ENCODE data around the gene CTIF. TPM values are rescaled to one million over a fixed set of nuclear protein-coding genes. Genes with fewer than 3 reads are reported as not detected.

CTIF gene
- total RNA-seq, 1 donor from 2014 or later = 81.9 TPM

DNA sequence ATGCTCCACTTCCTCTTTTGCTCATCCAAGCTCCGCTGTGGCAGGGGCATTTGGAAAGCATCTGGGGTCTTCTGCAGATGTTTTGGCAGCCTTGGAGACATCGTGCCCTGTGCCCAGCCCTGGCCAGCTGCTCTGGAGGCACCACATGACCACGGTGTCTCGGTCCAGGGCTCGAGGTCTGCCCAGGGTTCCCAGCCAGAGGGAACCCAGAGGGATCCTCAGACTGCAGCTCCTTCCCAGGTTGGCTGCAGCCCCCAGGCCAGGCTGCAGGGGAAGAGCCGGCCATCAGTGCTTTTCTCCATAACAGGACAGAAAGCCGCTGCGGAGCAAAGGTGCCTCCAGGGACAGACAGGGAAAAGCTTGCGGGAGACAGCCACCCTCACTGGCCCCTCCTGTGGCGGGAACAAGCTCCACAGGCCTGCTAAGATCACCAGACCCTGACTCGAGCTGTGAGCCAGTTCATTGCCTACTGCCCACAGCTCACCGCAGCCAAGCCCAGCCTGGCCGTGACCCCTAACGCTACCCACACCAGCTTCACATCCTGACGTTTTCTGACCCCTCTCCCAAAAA is 337.2 kb downstream of the CTIF start:
- DNase-seq (ENCODE audit: low spot score) (no peak), ATAC-seq (no peak)

DNA sequence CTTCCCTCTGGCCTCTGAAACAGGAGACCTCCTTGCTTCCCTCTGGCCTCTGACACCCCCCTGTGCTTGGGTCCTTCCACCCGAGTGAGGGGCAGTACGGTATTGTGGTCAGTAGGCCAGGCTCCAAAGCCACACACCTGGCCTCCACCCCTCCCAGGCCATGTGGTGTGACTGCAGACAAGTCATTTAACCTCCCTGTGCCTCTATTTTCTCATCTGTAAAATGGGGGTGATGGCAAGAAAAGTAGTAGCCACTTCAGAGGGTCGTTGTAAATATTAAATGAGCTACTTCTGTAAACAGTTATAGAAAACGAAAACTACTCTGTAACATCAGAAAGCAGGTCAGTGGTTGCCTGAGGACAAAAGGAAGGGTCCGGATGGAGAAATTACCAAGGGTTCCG is 337.8 kb downstream of the CTIF start:
- no peak for DNase-seq (ENCODE audit: low spot score)
- ATAC-seq = no peak
- intact Hi-C loops (cut with DNase I) = no loop called here

More for the DNA sequence above, 337.2 kb downstream of the CTIF start:
- intact Hi-C loops (cut with DNase I) = no loop called here

DNA sequence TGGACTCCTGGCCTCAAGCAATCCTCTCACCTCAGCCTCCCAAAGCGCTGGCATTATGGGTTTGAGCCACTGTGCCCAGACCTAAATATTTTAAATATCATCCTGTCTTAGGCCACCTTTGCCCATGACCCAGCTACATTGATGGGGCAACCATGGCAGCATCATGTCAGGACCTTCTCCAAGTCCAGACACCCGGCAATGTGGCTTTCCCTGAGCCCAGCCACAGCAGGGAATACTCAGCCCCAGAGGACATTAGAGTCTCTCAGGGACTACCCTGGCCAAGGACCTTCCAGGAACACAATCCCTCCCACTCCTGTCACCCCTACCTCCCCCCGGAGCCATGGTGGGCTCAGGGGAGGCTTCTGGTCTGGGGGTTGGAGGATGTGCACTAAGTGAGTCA is 339.1 kb downstream of the CTIF start:
- intact Hi-C loops (cut with DNase I) = no loop called here
- ATAC-seq (no peak), DNase-seq (ENCODE audit: low spot score) (no peak)

DNA sequence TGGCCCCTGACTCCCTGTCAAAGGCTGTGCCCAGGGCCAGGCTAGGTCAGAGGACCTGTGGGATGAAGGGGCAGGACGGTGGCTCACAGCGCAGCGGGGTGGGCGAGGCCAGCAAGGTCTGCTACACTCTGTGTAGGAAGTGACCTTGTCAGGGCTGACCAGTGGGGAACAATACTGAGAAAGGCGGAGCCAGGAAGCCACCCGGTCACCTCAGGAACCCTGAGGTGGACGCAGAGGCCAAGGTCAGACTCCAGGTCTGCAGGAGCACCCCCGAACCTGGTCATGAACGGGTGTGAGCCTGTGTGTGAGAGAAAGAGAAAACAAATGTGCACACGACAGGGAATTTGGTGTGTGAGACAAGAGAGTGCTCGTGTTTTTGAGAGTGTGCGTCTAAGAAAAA is 339.6 kb downstream of the CTIF start:
- intact Hi-C loops (cut with DNase I) = no loop called here
- ATAC-seq = peak; percentile 35
- no peak for DNase-seq (ENCODE audit: low spot score)

DNA sequence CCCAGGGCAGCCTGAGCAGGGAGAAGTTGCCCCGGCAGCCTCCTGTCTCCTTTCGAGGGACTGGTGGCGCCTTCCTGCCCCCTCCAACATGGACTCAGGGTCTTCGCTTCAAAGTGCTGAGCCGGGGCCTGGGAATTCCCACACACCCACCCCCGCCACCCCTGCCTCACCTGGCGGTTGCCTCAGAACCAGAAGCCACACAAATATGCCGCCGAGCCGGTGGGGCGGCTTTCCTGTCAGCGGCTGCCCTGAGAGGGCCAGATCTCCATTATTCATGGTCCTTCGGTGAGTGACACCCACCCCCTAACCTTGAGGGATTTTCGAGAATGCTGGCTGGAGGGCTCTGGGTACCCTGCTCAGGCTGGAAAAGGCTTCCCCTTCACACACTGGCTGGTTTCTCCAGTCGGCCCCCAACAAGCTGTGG is 340.2 kb downstream of the CTIF start:
- no peak for ATAC-seq
- intact Hi-C loops (cut with DNase I) = no loop called here

DNA sequence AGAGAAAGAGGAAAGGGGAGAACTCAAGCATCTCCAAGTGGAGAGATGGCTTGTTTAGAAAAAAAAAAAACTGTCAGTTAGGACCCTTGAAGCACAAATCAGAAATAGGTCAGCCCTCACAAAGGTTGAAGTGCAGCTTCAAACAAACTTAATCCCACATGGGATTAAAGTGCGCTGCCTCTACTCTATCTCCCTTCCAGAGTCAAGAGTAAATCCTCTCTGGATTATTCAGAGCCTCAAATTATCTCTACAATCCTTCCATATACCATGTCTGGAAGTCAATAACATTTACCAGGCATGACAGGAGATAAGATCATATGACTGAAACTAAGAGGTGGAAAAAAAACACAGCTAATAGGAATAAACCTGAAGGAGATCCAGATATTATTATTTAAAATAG is 342.1 kb downstream of the CTIF start:
- ATAC-seq (no peak), DNase-seq (ENCODE audit: low spot score) (no peak)
- intact Hi-C loops (cut with DNase I) = no loop called here

More for the DNA sequence above, 340.2 kb downstream of the CTIF start:
- DNase-seq (ENCODE audit: low spot score) = no peak

DNA sequence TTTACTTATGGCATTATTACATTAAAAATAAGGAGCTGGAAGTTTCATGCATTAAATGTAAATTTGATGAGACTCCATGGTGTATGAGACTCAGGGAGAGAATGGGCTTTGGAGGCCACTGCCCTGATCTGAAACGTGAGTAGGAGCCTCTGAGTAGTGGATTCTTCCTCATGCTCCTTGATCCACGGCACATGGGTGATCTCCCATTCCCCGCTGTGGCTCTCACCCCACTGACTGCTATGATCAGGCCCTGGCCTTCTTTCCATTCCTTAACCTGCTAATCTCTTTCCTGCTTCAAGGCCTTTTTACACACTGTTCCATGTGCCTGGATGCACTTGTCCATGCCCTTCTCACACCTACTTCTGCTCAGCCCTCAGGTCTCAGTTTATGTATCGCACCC is 343.5 kb downstream of the CTIF start:
- DNase-seq (ENCODE audit: low spot score) = no peak
- no peak for ATAC-seq
- intact Hi-C loops (cut with DNase I) = no loop called here

DNA sequence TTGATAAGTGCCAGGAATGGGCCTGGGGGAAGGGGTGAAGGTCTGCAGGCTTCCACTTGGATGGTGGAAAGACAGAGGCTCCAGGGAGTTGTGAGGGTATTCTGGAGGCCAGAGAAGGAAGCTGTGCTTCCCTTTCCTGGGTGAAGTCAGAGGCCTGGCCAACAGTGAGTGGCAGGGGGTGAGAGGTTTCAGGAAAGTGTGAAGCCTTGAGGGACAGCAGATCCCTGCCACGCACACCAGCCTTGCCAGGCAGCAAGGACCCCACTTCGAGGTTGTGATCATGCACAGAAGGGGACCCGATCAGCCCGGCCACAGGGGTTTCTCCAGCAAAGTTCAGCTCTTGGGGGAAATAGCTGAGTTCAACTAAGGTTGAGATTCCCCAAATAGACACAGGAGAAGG is 345.5 kb downstream of the CTIF start:
- intact Hi-C loops (cut with DNase I) = no loop called here
- ATAC-seq (no peak), DNase-seq (ENCODE audit: low spot score) (no peak)

DNA sequence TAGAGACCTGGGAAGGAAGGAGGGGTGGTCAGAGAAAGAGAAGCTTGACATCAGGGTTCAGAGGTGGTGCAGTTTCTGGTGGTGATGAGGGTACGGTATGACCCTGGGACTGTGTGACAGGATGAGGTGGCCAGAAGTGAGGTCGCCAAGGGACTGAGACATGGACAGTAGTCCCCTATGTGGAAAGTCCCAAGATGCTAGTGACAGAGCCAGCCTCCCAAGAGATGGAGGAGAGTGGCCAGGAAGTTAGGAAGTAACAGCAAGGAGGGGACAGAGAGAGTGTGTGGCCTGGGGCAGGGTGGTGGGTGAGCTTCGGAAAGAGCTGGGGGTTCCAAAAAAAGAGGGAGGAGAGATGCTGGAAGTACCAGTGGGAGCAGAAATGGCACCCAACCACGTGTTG is 345.9 kb downstream of the CTIF start:
- DNase-seq (ENCODE audit: low spot score) (no peak), ATAC-seq (no peak)
- intact Hi-C loops (cut with DNase I) = no loop called here

DNA sequence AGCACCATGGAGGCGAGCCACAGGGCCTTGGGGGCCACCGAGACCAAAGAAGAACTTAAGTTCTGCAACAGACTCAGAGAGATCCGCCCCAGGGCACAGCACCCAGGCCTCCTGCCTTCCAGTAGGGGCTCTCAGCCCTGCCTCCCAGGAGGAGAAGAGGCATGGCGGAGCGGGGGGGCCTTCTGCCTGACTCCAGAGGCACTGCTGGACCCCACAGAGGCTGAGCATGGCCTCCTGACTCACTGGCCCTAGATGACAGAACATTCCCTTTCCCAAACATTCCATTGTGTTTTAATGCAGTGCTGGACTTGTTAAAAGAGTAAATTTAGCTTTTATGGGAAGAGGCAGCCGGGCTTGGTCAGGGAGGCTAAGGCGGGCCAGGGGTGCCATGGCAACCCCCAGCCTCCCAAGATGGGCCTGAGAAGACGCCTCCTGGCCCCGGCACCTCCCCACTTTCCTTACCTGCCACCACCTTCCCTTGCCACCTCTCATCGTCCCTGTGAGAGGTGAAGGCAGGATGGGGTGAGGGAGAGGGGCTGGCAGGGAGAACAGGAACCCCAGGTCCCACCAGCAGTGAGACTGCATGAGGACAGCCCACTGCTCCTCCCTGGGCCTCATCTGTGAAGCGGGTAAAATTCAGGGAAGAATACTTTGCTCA is 346.6 kb downstream of the CTIF start:
- ATAC-seq (no peak), DNase-seq (ENCODE audit: low spot score) (no peak)
- intact Hi-C loops (cut with DNase I) = no loop called here

DNA sequence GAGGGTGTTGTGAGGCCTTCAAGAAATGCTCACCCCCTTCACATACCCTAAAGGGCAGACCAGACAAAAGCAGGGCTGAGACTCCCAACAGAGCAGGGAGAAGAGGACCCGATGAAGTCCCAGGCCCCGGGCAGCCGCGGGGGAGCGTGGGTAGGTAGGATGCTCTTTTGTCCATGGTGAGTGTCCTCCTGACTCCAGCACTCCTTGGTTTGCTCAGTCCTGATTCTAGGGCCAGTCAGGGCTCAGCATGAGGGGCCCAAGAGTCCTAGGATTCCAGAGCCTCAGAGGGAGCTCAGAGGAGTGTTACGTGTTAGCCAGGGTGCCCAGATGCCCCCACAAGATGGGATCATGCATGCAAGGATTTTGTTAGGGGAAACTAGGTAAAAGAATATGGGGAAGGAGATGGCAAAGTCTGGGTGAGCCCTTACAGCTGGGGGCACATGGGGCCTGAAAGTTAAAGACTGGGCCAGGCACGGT is 347.1 kb downstream of the CTIF start:
- DNase-seq (ENCODE audit: low spot score) (no peak), ATAC-seq (no peak)
- intact Hi-C loops (cut with DNase I) = no loop called here

DNA sequence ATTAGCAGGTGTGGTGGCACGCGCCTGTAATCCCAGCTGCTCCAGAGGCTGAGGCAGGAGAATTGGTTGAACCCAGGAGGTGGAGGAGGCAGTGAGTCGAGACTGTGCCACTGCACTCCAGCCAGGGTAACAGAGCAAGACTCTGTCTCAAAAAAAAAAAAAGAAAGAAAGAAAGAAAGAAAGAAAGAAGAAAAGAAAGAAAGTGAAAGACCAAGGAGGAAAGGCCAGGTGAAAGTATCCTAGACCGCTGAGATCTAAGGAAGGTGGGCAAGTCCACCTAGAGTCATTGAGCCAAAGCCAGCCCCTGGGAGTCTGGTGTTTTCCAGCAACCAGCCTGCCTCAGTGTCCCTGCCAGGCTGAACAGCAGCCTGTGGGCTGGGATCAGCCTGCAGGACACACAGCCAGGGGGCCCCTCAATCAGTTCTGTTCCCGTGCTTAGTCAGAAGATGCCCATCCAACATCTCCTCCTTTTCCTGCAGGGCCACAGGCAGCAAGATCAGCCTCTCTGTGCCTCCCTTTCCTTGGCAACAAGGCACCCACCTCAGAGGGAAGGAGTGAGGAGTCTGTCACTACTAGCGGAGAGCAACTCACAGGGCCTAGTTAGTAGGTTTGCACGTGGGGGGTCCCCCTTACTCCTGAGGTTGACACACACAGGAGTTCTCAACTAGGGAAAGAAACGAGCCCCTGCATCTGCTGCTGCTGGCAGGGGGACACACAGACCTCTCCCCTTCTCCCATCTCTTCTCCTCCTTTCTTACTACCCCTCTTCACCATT is 347.9 kb downstream of the CTIF start:
- no peak for DNase-seq (ENCODE audit: low spot score)
- no peak for ATAC-seq
- intact Hi-C loops (cut with DNase I) = no loop called here

DNA sequence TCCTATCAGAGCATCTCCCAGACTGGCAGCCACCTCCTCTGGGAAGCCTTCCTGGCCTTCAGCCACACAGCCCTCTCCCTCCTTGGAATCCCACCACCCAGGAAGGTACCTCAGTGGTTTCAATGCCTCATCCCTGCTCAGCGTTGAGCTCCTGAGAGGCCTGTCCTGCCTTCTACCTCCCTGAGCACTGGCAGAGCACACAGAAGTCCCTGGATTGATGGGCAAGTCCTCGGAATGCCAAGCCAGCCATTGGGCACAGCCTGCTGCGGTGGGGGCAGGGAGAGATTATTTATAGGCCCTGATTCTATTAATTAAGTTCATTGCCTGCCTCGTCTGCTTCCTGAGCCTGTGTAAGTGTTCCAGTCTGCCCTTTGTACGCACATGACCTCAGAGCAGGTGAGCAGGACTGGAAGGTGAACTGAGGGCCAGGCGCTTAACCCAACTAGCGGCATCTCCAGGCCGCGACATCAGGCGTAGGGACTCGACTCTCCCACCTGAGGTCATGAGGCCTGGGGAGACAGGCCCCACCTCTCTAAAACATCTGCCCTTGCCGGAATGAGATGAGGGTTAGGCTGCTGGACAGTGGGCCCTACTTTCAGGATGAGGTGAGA is 348.6 kb downstream of the CTIF start:
- no peak for ATAC-seq
- DNase-seq (ENCODE audit: low spot score) = no peak
- intact Hi-C loops (cut with DNase I) = no loop called here

DNA sequence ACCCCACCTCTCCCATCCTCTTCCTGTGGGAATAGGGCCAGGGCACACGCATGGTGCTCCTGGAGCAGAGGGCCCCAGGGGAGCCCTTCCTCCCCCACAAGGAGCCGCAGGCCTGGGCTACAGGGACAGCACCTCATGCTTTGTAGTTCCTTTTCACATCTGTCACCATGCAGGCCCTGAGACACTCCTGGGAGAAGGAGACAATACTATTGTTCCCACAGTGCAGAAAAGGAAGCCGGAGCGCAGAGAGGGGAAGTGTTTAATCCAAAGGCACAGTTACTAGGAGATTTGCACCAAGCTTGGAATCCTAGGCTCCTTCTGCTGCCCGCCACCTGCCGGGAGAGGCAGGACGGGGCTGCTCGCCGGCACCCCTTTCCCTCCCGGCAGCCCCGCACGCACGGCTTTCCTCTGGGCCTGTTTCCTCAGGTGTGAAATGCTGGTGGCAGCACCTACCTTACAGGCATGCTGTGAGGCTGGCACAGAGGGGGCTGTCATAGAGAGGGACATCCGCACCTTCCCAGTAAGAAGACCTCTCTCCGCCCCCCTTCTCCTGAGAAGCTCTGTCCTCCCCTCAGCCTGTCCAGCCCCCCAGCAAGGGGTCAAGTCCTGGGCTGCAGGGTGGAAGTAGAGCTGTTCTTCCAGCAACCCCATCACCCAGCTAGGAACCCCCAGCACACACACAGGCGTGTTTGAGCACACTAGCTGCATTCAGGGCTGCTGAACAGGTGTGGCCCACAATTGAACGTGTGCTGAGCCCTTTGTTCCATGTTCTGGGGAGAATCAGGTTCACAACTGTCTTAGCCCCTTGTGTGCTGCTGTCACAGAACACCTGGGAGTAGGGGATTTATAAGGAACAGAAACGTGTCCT is 349.3 kb downstream of the CTIF start:
- no peak for DNase-seq (ENCODE audit: low spot score)
- no peak for ATAC-seq
- intact Hi-C loops (cut with DNase I) = no loop called here

DNA sequence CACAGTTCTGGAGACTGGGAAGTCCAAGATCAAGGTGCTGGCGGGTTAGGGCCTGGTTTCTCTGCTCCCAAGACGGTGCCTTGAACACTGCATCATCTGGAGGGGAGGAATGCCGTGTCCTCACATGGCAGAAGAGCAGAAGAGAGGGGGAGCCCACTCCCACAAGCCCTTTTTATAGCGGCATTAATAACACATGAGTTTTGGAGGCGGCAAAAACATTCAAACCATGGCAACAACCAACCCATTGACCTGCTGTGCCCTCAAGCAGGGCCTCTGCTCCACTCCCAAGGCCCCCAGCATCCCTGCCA is 349.9 kb downstream of the CTIF start:
- DNase-seq (ENCODE audit: low spot score) = no peak
- intact Hi-C loops (cut with DNase I) = no loop called here
- no peak for ATAC-seq

DNA sequence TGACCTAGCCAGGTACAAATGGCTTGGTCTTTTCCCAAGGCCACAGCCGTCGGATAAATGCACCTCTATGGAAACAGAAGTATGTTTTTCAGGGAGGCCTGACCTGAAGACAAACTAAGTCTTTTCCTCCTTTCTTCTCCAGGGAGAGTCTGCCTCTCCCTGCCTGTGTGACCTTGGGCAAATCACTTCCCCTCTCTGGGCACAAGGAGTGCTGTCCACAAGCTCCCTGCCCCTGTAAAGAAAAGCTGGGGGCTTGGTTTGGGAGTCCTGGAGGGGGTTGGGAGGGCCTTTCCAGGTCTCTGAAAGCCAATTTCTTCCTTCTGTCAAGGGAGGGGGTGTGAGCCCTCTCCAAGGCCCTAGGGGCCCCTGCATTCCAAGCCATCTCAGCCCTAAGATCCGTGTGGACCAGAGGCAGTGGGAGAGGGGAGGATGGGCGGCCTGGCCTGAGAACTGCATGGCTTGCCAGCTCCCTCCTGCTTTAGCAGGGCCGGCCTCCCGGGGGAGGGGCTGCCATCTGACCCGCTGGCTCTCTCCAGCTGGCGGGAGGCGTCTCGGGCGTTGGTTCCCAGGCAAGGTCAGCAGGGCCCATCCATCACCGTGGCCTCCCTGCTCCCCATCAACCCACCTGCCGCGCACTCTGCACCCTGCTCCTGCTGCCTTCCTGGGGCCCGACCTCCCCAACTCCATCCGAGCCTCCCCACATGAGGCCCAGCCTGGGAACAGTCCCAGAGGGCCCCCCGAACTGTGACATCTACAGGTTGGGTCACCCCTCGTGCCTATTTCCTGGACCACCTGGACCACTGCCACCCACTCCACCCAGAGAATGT is 350.5 kb downstream of the CTIF start:
- ATAC-seq (peak; percentile 62), DNase-seq (ENCODE audit: low spot score) (no peak)
- intact Hi-C loops (cut with DNase I) = no loop called here

DNA sequence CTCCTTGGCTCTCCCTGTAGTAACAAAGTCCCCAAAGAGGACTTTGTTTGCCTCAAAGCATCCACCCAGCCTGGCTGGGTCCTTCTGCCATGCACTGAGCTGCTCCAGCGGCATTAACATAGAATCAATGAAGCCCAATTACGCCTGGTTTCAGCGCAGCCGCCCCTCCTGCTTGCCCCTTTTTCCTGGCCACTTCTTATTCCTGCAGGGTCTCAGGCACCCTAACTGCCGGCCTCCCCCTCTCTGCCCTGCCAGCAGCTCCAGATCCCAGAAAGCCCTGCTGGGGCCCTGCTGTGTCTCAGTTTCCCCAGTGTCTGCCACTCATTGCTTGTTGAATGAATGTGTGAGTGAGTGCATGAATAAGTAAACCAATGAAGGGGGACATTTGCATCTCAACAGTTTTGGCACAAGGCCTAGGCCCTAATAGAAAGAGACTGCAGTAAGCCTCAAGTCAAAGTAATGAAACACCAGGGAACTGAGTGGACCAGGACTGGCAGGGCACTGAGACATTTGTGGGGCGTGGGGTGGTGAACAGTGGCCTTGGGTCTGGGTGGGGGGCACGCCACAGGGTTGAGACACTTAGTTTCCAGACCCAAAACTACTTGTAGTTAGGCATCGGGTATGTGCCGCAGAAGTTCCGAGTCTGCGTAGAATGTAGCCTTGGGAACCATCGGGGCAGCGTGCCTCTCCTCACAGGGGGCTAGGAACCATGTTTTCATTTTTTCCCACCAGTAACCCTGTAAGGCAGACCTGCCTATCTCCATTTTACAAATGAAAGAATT is 351.3 kb downstream of the CTIF start:
- intact Hi-C loops (cut with DNase I) = no loop called here
- no peak for DNase-seq (ENCODE audit: low spot score)
- ATAC-seq = no peak

DNA sequence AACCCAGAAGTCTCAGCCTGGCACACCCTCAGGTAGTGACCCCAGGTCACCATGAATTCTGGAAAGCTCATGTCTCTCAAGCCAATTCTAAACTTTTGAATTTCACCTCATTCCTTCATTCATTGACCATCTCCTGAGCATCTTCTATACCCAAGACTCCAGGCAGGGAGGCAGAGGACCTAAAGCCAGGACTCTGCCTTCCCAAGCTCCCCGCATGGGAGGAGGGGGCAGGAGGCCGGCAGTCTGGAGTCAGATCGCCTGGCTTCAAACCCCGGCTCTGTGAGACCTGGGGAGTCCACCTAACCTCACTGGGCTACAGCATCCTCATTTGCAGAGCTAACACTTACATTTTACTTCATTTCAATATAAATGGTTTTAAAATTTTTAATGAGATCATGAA is 352.9 kb downstream of the CTIF start:
- intact Hi-C loops (cut with DNase I) = no loop called here
- no peak for ATAC-seq
- no peak for DNase-seq (ENCODE audit: low spot score)

All from sciatic nerve (tissue), 2 donors.